Activated T-helper 2 cell treated with anti-CD3 and anti-CD28 coated beads, Interferon-gamma antibody, Interleukin-2, Interleukin-4, amounts not matched to agents 10 μg/mL and 5 μg/mL and 100 μg/mL, durations not matched to agents 14 hours and 24 hours and 36 hours (primary cell): ENCODE results near the gene LAMB4. TPM values are rescaled to one million over a fixed set of nuclear protein-coding genes. Genes with fewer than 3 reads are reported as not detected.
A peak's percentile ranks its signal among the peaks of the same experiment; 100 is the strongest.

Experiments used
- DNase-seq: peaks from one replicate; pipeline ENCODE4 v3.0.0; 2021; ENCODE audit warnings: low spot score
- H3K27ac Mint-ChIP-seq: one replicate; pipeline ENCODE4 v1.8.0; 2021; ENCODE audit warnings: mixed read lengths
- H3K27me3 Mint-ChIP-seq: one replicate; pipeline ENCODE4 v1.8.0; 2021; ENCODE audit warnings: low read depth, mixed read lengths
- H3K36me3 Mint-ChIP-seq: one replicate; pipeline ENCODE4 v1.8.0; 2021; ENCODE audit warnings: low read depth, mixed read lengths
- H3K4me1 Mint-ChIP-seq: one replicate; pipeline ENCODE4 v1.8.0; 2021; ENCODE audit warnings: low read depth, mixed read lengths
- H3K4me3 Mint-ChIP-seq: one replicate; pipeline ENCODE4 v1.8.0; 2021; ENCODE audit warnings: low read depth, mild to moderate bottlenecking, moderate library complexity, mixed read lengths
- H3K9me3 Mint-ChIP-seq: one replicate; pipeline ENCODE4 v1.8.0; 2021; ENCODE audit warnings: mixed read lengths
- intact Hi-C: fragments of 100-400 bp; cut with micrococcal nuclease; formaldehyde crosslinking; loops from one replicate; pipeline ENCODE4 v1.15.1; 2023
- total RNA-seq: library from RNA; stranded (reverse); gene quantifications from 2 replicates; pipeline ENCODE4 v1.2.3, GENCODE V29; 2022

The LAMB4 gene
- total RNA-seq, 1 donor from 2014 or later = not detected

DNA sequence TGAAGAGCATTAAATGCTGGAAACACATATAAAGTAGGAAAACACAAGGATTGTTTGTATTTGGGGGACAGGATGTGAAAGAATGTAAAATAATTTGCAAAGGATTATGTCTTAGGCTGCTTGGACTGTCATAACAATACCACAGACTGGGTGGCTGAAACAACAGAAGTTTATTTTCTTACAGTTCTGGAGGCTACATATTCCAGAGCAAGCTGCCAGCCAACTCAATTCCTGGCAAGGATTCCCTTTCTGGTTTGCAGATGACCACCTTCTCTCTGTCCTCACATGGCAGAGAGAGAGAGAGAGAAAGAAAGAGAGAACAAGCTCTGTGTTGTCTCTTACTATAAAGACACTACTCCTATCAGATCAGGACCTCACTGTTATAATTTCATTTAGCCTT is 8.8 kb upstream of the LAMB4 start:
- H3K4me3 Mint-ChIP-seq = no peak overlapping the region
- intact Hi-C loops = loop anchor here (5.0 to 10.0 kb wide), 3 partner anchors 207 to 1274 kb away; partner anchors contain the start of genes DLD and PIK3CG

GRCh38 chr7:108137993-108138392 is 7.8 kb upstream of the LAMB4 start:
- DNase-seq = no peak
- peaks cover 22% of the 10 kb centered on the region for H3K27me3 Mint-ChIP-seq
- H3K4me3 Mint-ChIP-seq = no peak overlapping the region
- H3K4me1 Mint-ChIP-seq = peaks cover 37% of the 10 kb centered on the region
- peaks cover 12% of the 10 kb centered on the region for H3K36me3 Mint-ChIP-seq
- peaks cover 12% of the 10 kb centered on the region for H3K9me3 Mint-ChIP-seq
- intact Hi-C loops = loop anchor here (2.0 to 10.0 kb wide), 4 partner anchors 206 to 1273 kb away; partner anchors contain the start of genes DLD, DNAJB9, PIK3CG and THAP5
- H3K27ac Mint-ChIP-seq = peak overlapping the region; percentile 19

More for the DNA sequence above, 8.8 kb upstream of the LAMB4 start:
- peaks cover 24% of the 10 kb centered on the region for H3K27me3 Mint-ChIP-seq
- H3K4me1 Mint-ChIP-seq = peaks cover 37% of the 10 kb centered on the region
- DNase-seq = no peak
- H3K9me3 Mint-ChIP-seq = peaks cover 12% of the 10 kb centered on the region
- no peak overlapping the region for H3K27ac Mint-ChIP-seq
- H3K36me3 Mint-ChIP-seq = peaks cover 12% of the 10 kb centered on the region

DNA sequence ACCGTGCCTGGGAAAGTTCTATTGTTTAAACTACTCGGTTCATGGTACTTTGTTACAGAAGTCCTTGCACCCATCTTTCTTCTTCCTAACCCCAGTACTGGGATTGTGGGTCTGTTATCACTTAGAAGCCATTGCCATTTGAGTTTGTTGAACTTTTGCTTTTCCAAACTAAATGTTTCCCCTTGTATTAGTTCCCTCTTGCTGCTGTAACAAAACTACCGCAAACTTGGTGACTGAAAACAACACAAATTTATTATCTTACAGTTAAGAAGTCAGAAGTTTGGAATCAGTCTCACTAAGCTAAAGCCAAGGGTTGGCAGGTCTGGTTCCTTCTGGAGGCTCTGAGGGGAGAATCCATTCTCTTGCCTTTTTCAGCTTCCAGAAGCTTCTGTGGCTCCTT is 6.9 kb upstream of the LAMB4 start:
- peaks cover 24% of the 10 kb centered on the region for H3K27me3 Mint-ChIP-seq
- peaks cover 12% of the 10 kb centered on the region for H3K9me3 Mint-ChIP-seq
- DNase-seq = no peak
- intact Hi-C loops = loop anchor here (2.0 to 10.0 kb wide), 4 partner anchors 205 to 1272 kb away; partner anchors contain the start of genes DLD, DNAJB9, PIK3CG and THAP5
- H3K27ac Mint-ChIP-seq = peak overlapping the region; percentile 30
- H3K4me3 Mint-ChIP-seq = no peak overlapping the region
- peaks cover 12% of the 10 kb centered on the region for H3K36me3 Mint-ChIP-seq
- H3K4me1 Mint-ChIP-seq = peaks cover 40% of the 10 kb centered on the region

DNA sequence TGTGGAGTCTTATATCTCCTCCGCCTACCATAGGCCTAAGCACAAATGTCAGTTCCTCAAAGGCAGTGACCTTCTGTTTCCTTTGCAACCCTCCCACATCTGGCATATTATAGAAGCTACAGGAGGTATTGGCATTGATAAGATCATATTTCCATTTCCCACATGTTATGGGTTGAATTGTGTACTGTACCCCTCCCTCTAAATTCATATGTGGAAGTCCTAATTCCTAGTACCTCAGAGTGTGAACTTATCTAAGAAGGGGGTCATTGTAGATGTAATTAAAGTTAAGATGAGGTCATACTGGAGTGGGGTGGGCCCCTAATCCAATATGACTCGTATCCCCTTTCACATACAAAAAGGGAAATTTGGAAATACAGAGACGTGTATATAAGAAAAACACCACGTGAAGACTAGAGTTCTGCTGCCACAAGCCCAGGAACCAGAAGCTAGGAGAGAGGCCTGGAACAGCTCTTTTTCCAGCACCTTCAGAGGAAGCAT is 6.1 kb upstream of the LAMB4 start:
- Mint-ChIP-seq H3K9me3 (peaks cover 12% of the 10 kb centered on the region), H3K4me1 (peaks cover 38% of the 10 kb centered on the region), H3K4me3 (peak overlapping the region; percentile 55), H3K27me3 (peaks cover 26% of the 10 kb centered on the region), H3K27ac (peak overlapping the region; percentile 93), H3K36me3 (peaks cover 12% of the 10 kb centered on the region)
- intact Hi-C loops = loop anchor here (1.0 to 10.0 kb wide), 5 partner anchors 16 to 1271 kb away; partner anchors contain the start of genes DLD, DNAJB9, PIK3CG and THAP5
- no peak for DNase-seq

DNA sequence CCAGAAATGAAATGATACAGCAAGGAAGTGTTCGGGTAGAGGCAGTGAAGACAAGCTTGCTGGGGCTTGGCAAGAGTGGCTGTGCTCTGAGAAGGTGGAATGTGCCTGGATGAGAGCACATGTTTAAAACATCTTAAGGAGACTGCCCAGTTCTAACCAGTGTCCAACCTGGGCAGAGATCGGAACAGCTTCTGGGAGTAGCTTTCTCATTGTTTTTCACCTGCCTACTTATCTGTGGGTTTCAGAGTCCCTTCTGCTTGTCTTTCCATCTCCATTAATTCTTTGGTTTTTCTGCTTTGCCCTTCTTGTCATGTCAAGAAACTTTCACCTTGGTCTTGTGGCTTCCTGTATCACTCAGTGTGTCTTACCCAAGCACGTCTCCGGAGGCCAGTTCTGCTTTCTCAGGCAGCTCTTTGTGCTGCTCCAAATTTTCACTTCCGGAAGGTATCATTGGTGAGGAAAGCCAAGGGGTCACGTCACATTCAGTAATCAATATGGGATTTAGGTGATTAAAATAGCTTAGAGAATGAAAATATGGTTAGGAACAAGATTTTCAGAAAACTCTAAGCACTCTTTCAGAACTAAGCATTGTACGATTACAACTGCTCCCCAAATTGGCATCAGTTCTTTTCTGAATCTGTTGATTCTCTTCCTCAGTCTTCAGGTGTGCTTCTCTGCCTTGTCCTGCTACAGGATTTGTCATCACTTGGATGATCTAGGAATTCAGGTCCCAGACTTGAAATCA is 5.5 kb upstream of the LAMB4 start:
- DNase-seq = peak; percentile 27
- H3K27me3 Mint-ChIP-seq = peaks cover 30% of the 10 kb centered on the region
- peak overlapping the region; percentile 55 for H3K4me3 Mint-ChIP-seq
- intact Hi-C loops = loop anchor here (1.0 to 10.0 kb wide), 7 partner anchors 8 to 1271 kb away; partner anchors contain the start of genes DLD, DNAJB9, PIK3CG and THAP5
- H3K36me3 Mint-ChIP-seq = peaks cover 12% of the 10 kb centered on the region
- H3K4me1 Mint-ChIP-seq = peaks cover 38% of the 10 kb centered on the region
- peaks cover 12% of the 10 kb centered on the region for H3K9me3 Mint-ChIP-seq
- peak overlapping the region; percentile 93 for H3K27ac Mint-ChIP-seq

GRCh38 chr7:108134486-108134885 is 4.3 kb upstream of the LAMB4 start:
- H3K27ac Mint-ChIP-seq = no peak overlapping the region
- no peak overlapping the region for H3K4me3 Mint-ChIP-seq
- intact Hi-C loops = loop anchor here (2.0 to 10.0 kb wide), 2 partner anchors 320 to 1270 kb away; partner anchors contain the start of gene PIK3CG
- H3K36me3 Mint-ChIP-seq = peaks cover 12% of the 10 kb centered on the region
- peaks cover 12% of the 10 kb centered on the region for H3K9me3 Mint-ChIP-seq
- peaks cover 27% of the 10 kb centered on the region for H3K27me3 Mint-ChIP-seq
- H3K4me1 Mint-ChIP-seq = peaks cover 33% of the 10 kb centered on the region
- DNase-seq = no peak

- intact Hi-C loops = loop anchor here (10.0 kb wide), 1 partner anchor 1268 kb away; the partner anchor contains the start of gene PIK3CG
- no peak for DNase-seq
- Mint-ChIP-seq H3K4me3 (no peak overlapping the region), H3K27me3 (peaks cover 19% of the 10 kb centered on the region), H3K36me3 (peaks cover 9% of the 10 kb centered on the region), H3K9me3 (peaks cover 11% of the 10 kb centered on the region), H3K4me1 (peaks cover 30% of the 10 kb centered on the region), H3K27ac (no peak overlapping the region)
Observed at GRCh38 chr7:108132551-108133265, 2.5 kb upstream of the LAMB4 start.

GRCh38 chr7:108129018-108129965 is 869 bp downstream of the LAMB4 start:
- no peaks in the 10 kb centered on the region for H3K36me3 Mint-ChIP-seq
- no peak overlapping the region for H3K27ac Mint-ChIP-seq
- DNase-seq = no peak
- peaks cover 9% of the 10 kb centered on the region for H3K4me1 Mint-ChIP-seq
- intact Hi-C loops = no loop called here
- H3K27me3 Mint-ChIP-seq = peaks cover 24% of the 10 kb centered on the region
- no peak overlapping the region for H3K4me3 Mint-ChIP-seq
- H3K9me3 Mint-ChIP-seq = no peaks in the 10 kb centered on the region

GRCh38 chr7:108128514-108128913 is 1.6 kb downstream of the LAMB4 start:
- H3K27me3 Mint-ChIP-seq = peaks cover 24% of the 10 kb centered on the region

DNA sequence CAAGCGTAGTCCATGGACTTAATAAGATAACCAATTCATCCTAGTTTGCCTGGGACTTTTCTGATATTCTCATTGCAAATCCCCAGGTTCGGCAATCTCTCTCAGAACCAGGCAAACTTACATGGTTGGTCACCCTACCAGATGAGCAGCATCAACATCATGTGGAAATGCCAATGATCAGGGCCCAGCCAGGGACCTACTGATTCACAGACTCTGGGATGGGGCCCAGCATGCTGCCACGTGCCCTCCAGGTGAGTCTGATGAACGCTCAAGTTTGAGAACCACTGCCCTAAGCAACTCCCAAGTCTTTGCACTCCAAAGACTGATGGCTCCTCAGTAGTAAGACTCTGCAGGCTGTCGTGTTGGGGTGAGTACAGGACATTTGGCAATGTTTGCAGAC is 2.7 kb downstream of the LAMB4 start:
- H3K4me1 Mint-ChIP-seq = peaks cover 7% of the 10 kb centered on the region
- no peaks in the 10 kb centered on the region for H3K36me3 Mint-ChIP-seq
- H3K27ac Mint-ChIP-seq = no peak overlapping the region
- H3K4me3 Mint-ChIP-seq = no peak overlapping the region
- no peak for DNase-seq
- H3K27me3 Mint-ChIP-seq = peaks cover 26% of the 10 kb centered on the region
- H3K9me3 Mint-ChIP-seq = no peaks in the 10 kb centered on the region
- intact Hi-C loops = loop anchor here (1.0 kb wide), 1 partner anchor 8 kb away; no protein-coding TSS in a partner anchor

More at GRCh38 chr7:108128514-108128913, 1.6 kb downstream of the LAMB4 start:
- intact Hi-C loops = loop anchor here (1.0 kb wide), 1 partner anchor 9 kb away; no protein-coding TSS in a partner anchor
- Mint-ChIP-seq H3K4me1 (peaks cover 9% of the 10 kb centered on the region), H3K4me3 (no peak overlapping the region), H3K36me3 (no peaks in the 10 kb centered on the region), H3K9me3 (no peaks in the 10 kb centered on the region), H3K27ac (no peak overlapping the region)
- DNase-seq = no peak

GRCh38 chr7:108124820-108125219 is 5.3 kb downstream of the LAMB4 start:
- no peak overlapping the region for H3K4me3 Mint-ChIP-seq
- intact Hi-C loops = no loop called here
- H3K36me3 Mint-ChIP-seq = no peaks in the 10 kb centered on the region
- H3K27me3 Mint-ChIP-seq = peaks cover 21% of the 10 kb centered on the region
- H3K27ac Mint-ChIP-seq = no peak overlapping the region
- no peak for DNase-seq
- peaks cover 12% of the 10 kb centered on the region for H3K4me1 Mint-ChIP-seq
- no peaks in the 10 kb centered on the region for H3K9me3 Mint-ChIP-seq
